Measurements from ENCODE around the gene NFATC1. TPM values are rescaled to one million over a fixed set of nuclear protein-coding genes. Genes with fewer than 3 reads are reported as not detected.

The NFATC1 gene
- polyA plus RNA-seq, 2 of the 4 experiments (the other 2 are of a cell fraction) = 0.52 to 1.7 TPM

GRCh38 chr18:79528846-79529245 is 133.1 kb downstream of the NFATC1 start (continued):
- TF ChIP-seq POLR2A (IDR thresholded peaks at IDR 0.05; ENCODE audit: low read length) = no peak
- no peak for TF ChIP-seq CBX8 (IDR thresholded peaks at IDR 0.05)
- no peak for TF ChIP-seq HEYL (CRISPR knock-in tag; IDR thresholded peaks at IDR 0.05)

- FAIRE-seq (no peak), ATAC-seq (no peak), DNase-seq (ENCODE audit: low read depth in 1 of 2, low spot score in 1 of 2) (no peak)
- Histone ChIP-seq H3K9me3 (no peaks in the 10 kb centered on the region), H3K27ac (no peak overlapping the region), H3K4me2 (0 out of 3 replicates have a peak overlapping the region, but pooled peaks have one; percentile 33), H3K4me3 (no peak overlapping the region), H3K4me1 (no peaks in the 10 kb centered on the region)
- ChIA-PET POLR2A (no interaction called here), CTCF (interaction anchor here (0.9 to 9.1 kb wide), 12 partner anchors 10 to 161 kb away, joined by 3 to 144 read pairs (median 5); partner anchors contain the start of gene NFATC1)
- WGBS (ENCODE audit: missing lambda C conversion rate) = 73% methylated on average over 20 of the region's 20 CpGs
- TF ChIP-seq CTCF (IDR thresholded peaks at IDR 0.05) = no peak
- TF ChIP-seq RFX5 (IDR thresholded peaks at IDR 0.05) = no peak
- no peak for TF ChIP-seq FOSB (CRISPR knock-in tag; IDR thresholded peaks at IDR 0.05)
- no peak for TF ChIP-seq HDAC2 (IDR thresholded peaks at IDR 0.05)
- TF ChIP-seq GATA3 (IDR thresholded peaks at IDR 0.05; ENCODE audit: borderline replicate concordance) = no peak
- TF ChIP-seq KDM5A (IDR thresholded peaks at IDR 0.05) = no peak
- no peak for TF ChIP-seq MAX (IDR thresholded peaks at IDR 0.05)
- no peak for TF ChIP-seq CHD2 (IDR thresholded peaks at IDR 0.05; ENCODE audit: low read length, partially characterized antibody)
- no peak for TF ChIP-seq FOSL2 (IDR thresholded peaks at IDR 0.05)
- no peak for TF ChIP-seq FOSL2 (CRISPR knock-in tag; IDR thresholded peaks at IDR 0.05)
- TF ChIP-seq BHLHE40 (IDR thresholded peaks at IDR 0.05; ENCODE audit: low read depth, low read length) = no peak
- TF ChIP-seq POLR2AphosphoS2 (conservative IDR thresholded peaks at IDR 0.05; ENCODE audit: low read length) = no peak
- TF ChIP-seq REST (IDR thresholded peaks at IDR 0.05) = no peak
- no peak for TF ChIP-seq BCL3 (IDR thresholded peaks at IDR 0.05)
- no peak for TF ChIP-seq ZSCAN20 (CRISPR knock-in tag; IDR thresholded peaks at IDR 0.05)
- TF ChIP-seq ATOH8 (CRISPR knock-in tag; IDR thresholded peaks at IDR 0.05; ENCODE audit: low read depth) = no peak
- no peak for TF ChIP-seq CBX2 (IDR thresholded peaks at IDR 0.05; ENCODE audit: borderline replicate concordance, low read depth)
- TF ChIP-seq PBX3 (IDR thresholded peaks at IDR 0.05) = no peak
- no peak for TF ChIP-seq TFCP2L1 (CRISPR knock-in tag; IDR thresholded peaks at IDR 0.05)
Observed at GRCh38 chr18:79529296-79529695, 133.6 kb downstream of the NFATC1 start.
